OCI-LY7 (cell line): ENCODE measurements around the gene UGT1A7.
"Not testable (repeated sequence)": the region's sequence is repeated elsewhere in the genome, so short reads cannot be mapped to it uniquely, and the experiment has no call there.

ENCODE experiments used
- CTCF ChIP-seq: fragments of 200-600 bp; sonication (generic); conservative IDR thresholded peaks from 2 replicates; pipeline ENCODE4 v1.5.1; 2014; ENCODE audit warnings: mild to moderate bottlenecking, antibody characterized with exemption, low read length, moderate library complexity, mixed read lengths
- EZH2phosphoT487 ChIP-seq: fragments of 200-600 bp; sonication (generic); IDR thresholded peaks from 2 replicates; pipeline ENCODE4 v1.6.1; 2018; ENCODE audit warnings: low read depth, borderline replicate concordance, mild to moderate bottlenecking, mixed run types, antibody characterized with exemption, low read length, moderate library complexity, mixed read lengths

- TF ChIP-seq CTCF, EZH2phosphoT487: not testable (repeated sequence)
These were observed 19.1 kb downstream of the UGT1A7 start for GRCh38 chr2:233700842-233701241.
